Keratinocyte (primary cell): ENCODE results near the gene SPAG9. TPM values are rescaled to one million over a fixed set of nuclear protein-coding genes. Genes with fewer than 3 reads are reported as not detected.

Experiments used
- DNase-seq: peaks from one replicate; pipeline ENCODE4 v3.0.0-alpha.2; 2011; ENCODE audit warnings: low read depth, missing footprints, low spot score
- FAIRE-seq: peaks from 2 replicates; lab custom pipeline; 2011; peaks lifted over from hg19 to GRCh38; lab: Jason Lieb, UNC
- H2AFZ ChIP-seq: 2 replicates; pipeline ENCODE4 v1.6.0; 2012; ENCODE audit warnings: low read length, control low read depth, inconsistent platforms; ENCODE audit not compliant: control insufficient read depth
- H3K27ac ChIP-seq: 2 replicates; pipeline ENCODE4 v1.5.1; 2011; ENCODE audit warnings: low read length; ENCODE audit not compliant: control insufficient read depth, insufficient read depth
- H3K27me3 ChIP-seq: 3 replicates; pipeline ENCODE4 v1.6.0; 2011; ENCODE audit warnings: low read length; ENCODE audit not compliant: control insufficient read depth, insufficient read depth; ENCODE audit errors: extremely low read depth
- H3K36me3 ChIP-seq, 2 experiments: 2 replicates in 1 of 2; 3 replicates in 1 of 2; pipeline ENCODE4 v1.5.1; 2011; ENCODE audit warnings: low read length in 2 of 2, mild to moderate bottlenecking in 1 of 2; ENCODE audit not compliant: control insufficient read depth in 2 of 2, insufficient read depth in 2 of 2; ENCODE audit errors: extremely low read depth in 1 of 2
- H3K4me1 ChIP-seq: 3 replicates; pipeline ENCODE4 v1.5.1; 2011; ENCODE audit warnings: low read length; ENCODE audit not compliant: control insufficient read depth, insufficient read depth; ENCODE audit errors: extremely low read depth
- H3K4me2 ChIP-seq: 3 replicates; pipeline ENCODE4 v1.6.0; 2011; ENCODE audit warnings: low read depth, low read length; ENCODE audit not compliant: control insufficient read depth, insufficient read depth; ENCODE audit errors: extremely low read depth
- H3K4me3 ChIP-seq, 3 experiments: fragments of 200-600 bp in 1 of 3; sonication (generic) in 1 of 3; 2 replicates in 2 of 3; 3 replicates in 1 of 3; pipeline ENCODE4 v1.5.1; 2011 to 2016; ENCODE audit warnings: low read length in 3 of 3, mild to moderate bottlenecking in 3 of 3, control low read depth in 2 of 3, inconsistent platforms in 1 of 3, low read depth in 1 of 3, mixed read lengths in 1 of 3, mixed run types in 1 of 3, moderate library complexity in 1 of 3; ENCODE audit not compliant: control insufficient read depth in 2 of 3, insufficient read depth in 2 of 3; ENCODE audit errors: extremely low read depth in 1 of 3
- H3K79me2 ChIP-seq: 2 replicates; pipeline ENCODE4 v1.6.0; 2012; ENCODE audit warnings: low read length; ENCODE audit not compliant: control insufficient read depth, insufficient read depth
- H3K9ac ChIP-seq: 3 replicates; pipeline ENCODE4 v1.6.0; 2011; ENCODE audit warnings: low read length; ENCODE audit not compliant: control insufficient read depth, insufficient read depth; ENCODE audit errors: extremely low read depth
- H3K9me1 ChIP-seq: 3 replicates; pipeline ENCODE4 v1.6.0; 2011; ENCODE audit warnings: low read length; ENCODE audit not compliant: control insufficient read depth, insufficient read depth; ENCODE audit errors: extremely low read depth
- H3K9me3 ChIP-seq: 2 replicates; pipeline ENCODE4 v1.5.1; 2012; ENCODE audit warnings: low read depth, low read length; ENCODE audit not compliant: control insufficient read depth
- H4K20me1 ChIP-seq: 3 replicates; pipeline ENCODE4 v1.6.0; 2011; ENCODE audit warnings: low read length; ENCODE audit not compliant: control insufficient read depth, insufficient read depth; ENCODE audit errors: extremely low read depth
- CTCF ChIP-seq, 3 experiments: IDR thresholded peaks in 1 of 3; conservative IDR thresholded peaks in 1 of 3; optimal IDR thresholded peaks in 1 of 3; 2 replicates in 2 of 3; 3 replicates in 1 of 3; pipeline versions ENCODE3 to v1.5.1; 2011; ENCODE audit warnings: low read length in 3 of 3, mild to moderate bottlenecking in 3 of 3, moderate library complexity in 2 of 3, control low read depth in 1 of 3, inconsistent platforms in 1 of 3; ENCODE audit not compliant: insufficient read depth in 2 of 3; ENCODE audit errors: extremely low read depth in 1 of 3
- EZH2 ChIP-seq: IDR thresholded peaks from one replicate; pipeline ENCODE4 v1.6.1; 2012; ENCODE audit warnings: inconsistent platforms, mild to moderate bottlenecking, low read length, moderate library complexity
- dilution Hi-C: fragments of 300-500 bp; cut with MboI; formaldehyde crosslinking; loops from one replicate; pipeline ENCODE4 v1.7.0; 2020; ENCODE audit warnings: low sequenced_read_pairs; ENCODE audit not compliant: extremely low pct_ligation_motif_present
- polyA plus RNA-seq, 5 experiments: library from polyadenylated mRNA; depleted of rRNA in 3 of 5; stranded (reverse) in 3 of 5; stranded (forward) in 1 of 5; unstranded in 1 of 5; fragments of >200 nt; gene quantifications; 1 replicate in 1 of 5; 2 replicates in 3 of 5; 3 replicates in 1 of 5; pipeline versions ENCODE4 v1.2.1 to v1.2.3, GENCODE V29; 2011 to 2012; ENCODE audit warnings: missing spikeins in 2 of 5, low read depth in 1 of 5, low replicate concordance in 1 of 5

Gene SPAG9
- polyA plus RNA-seq, 1 donor (not counting 4 experiments of a cell fraction or from before 2014, with no cell fraction given): 43.1 TPM

- no peaks in the 10 kb centered on the region for H3K9me1 ChIP-seq
These were observed 38.9 kb upstream of the SPAG9 start for GRCh38 chr17:51159604-51160003.

DNA sequence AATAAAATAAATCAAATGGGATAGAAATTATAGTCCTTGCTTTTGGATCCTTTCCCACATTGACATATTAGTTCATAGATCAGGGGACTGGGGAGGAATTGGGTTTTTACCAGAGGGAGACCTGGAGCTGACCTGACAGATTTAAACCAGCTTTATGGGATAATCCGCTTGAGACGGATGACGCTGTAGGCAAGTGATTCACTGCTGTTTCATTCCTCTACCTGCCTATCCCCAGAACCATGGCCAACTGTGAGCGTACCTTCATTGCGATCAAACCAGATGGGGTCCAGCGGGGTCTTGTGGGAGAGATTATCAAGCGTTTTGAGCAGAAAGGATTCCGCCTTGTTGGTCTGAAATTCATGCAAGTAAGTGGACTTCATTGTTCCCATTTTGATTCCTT, 34.7 kb upstream of the SPAG9 start:
- H3K27me3 ChIP-seq: no peaks in the 10 kb centered on the region
- no peak overlapping the region for H3K9ac ChIP-seq
- H2AFZ ChIP-seq: no peak overlapping the region
- TF ChIP-seq EZH2 (no peak), CTCF (optimal IDR thresholded peaks at IDR 0.05 in 1 of 3, IDR thresholded peaks at IDR 0.05 in 1 of 3, conservative IDR thresholded peaks at IDR 0.05 in 1 of 3; ENCODE audit: extremely low read depth in 1 of 3, insufficient read depth in 2 of 3, low read length in 3 of 3) (no peak)
- peaks cover 13% of the 10 kb centered on the region for H3K4me1 ChIP-seq
- no peak overlapping the region for H3K27ac ChIP-seq
- no peak overlapping the region for H3K4me3 ChIP-seq
- dilution Hi-C loops: no loop called here
- no peaks in the 10 kb centered on the region for H3K9me3 ChIP-seq
- peaks cover 10 to 11% of the 10 kb centered on the region in 2 experiments for H3K36me3 ChIP-seq
- H3K9me1 ChIP-seq: no peaks in the 10 kb centered on the region
- H3K4me2 ChIP-seq: peak overlapping the region; percentile 98
- H3K79me2 ChIP-seq: peaks cover 59% of the 10 kb centered on the region
- no peak for DNase-seq
- no peak for FAIRE-seq
- H4K20me1 ChIP-seq: no peaks in the 10 kb centered on the region

More at GRCh38 chr17:51159604-51160003, 38.9 kb upstream of the SPAG9 start:
- no peak for FAIRE-seq
- Histone ChIP-seq H3K36me3 (peaks cover 24 to 26% of the 10 kb centered on the region in 2 experiments), H3K27me3 (no peaks in the 10 kb centered on the region), H4K20me1 (no peaks in the 10 kb centered on the region), H3K4me1 (peaks cover 3% of the 10 kb centered on the region), H3K9ac (no peak overlapping the region), H3K4me3 (no peak overlapping the region), H3K27ac (no peak overlapping the region), H2AFZ (no peak overlapping the region), H3K4me2 (no peak overlapping the region), H3K79me2 (peaks cover 48% of the 10 kb centered on the region), H3K9me3 (no peaks in the 10 kb centered on the region)
- no peak for TF ChIP-seq CTCF (optimal IDR thresholded peaks at IDR 0.05 in 1 of 3, IDR thresholded peaks at IDR 0.05 in 1 of 3, conservative IDR thresholded peaks at IDR 0.05 in 1 of 3; ENCODE audit: extremely low read depth in 1 of 3, insufficient read depth in 2 of 3, low read length in 3 of 3)
- no peak for TF ChIP-seq EZH2
- no peak for DNase-seq
- dilution Hi-C loops: no loop called here
